ENCODE measurements around the gene MYH6. TPM values are rescaled to one million over a fixed set of nuclear protein-coding genes. Genes with fewer than 3 reads are reported as not detected.

MYH6 gene
- total RNA-seq, 1 experiment from 2014 or later, result 0.07 TPM

DNA sequence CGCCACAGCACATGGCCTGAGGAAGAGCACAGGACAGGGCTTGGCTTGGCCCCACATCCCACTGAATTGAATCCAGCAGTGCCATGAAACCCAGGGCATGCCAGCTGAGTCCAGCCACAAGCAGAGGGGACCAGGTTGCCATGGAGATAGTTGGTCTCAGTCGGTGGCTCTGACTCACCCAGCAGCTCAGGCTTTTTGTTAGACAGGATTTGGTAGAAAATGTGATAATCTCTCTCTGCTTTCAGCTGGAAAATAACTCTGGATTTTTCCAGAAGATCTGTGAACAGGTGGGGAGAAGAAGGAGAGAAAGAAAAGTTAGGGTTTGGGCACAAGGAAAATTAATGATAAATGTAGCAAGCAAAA is 22.6 kb upstream of the MYH6 start:
- no peak overlapping the region for H3K4ac ChIP-seq (ENCODE audit: low read depth, low read length)
- no peak overlapping the region for H2BK120ac ChIP-seq (ENCODE audit: low read depth, low read length, poor library complexity, severe bottlenecking)
- no peaks in the 10 kb centered on the region for H4K20me1 ChIP-seq (ENCODE audit: control insufficient read depth, insufficient read depth, insufficient read length)
- no peak overlapping the region for H2AFZ ChIP-seq (ENCODE audit: low read length)
- H3K4me2 ChIP-seq (ENCODE audit: insufficient read depth, insufficient read length, low read length), result no peak overlapping the region
- H4K8ac ChIP-seq (replicated peaks; ENCODE audit: insufficient read length, low read depth, low read length), result no peak overlapping the region
- Mint-ChIP-seq H3K4me1 (peaks cover 18 to 19% of the 10 kb centered on the region in 2 experiments), H3K9me3 (no peaks in the 10 kb centered on the region; a peak in 1 of 5 replicates), H3K27ac (0 out of 7 replicates have a peak overlapping the region, but pooled peaks of 1 of the 3 experiments have one; percentile 27), H3K36me3 (ENCODE audit: insufficient read depth in 1 of 3, low read depth in 3 of 3) (no peaks in the 10 kb centered on the region), H3K4me3 (no peak overlapping the region), H3K27me3 (ENCODE audit: low read depth) (peaks cover 56% of the 10 kb centered on the region)
- no peak for DNase-seq
- no peak overlapping the region for H2BK5ac ChIP-seq (ENCODE audit: insufficient read length, low read length)
- no peak overlapping the region for H4K91ac ChIP-seq (ENCODE audit: insufficient read length, low read depth, low read length)
- no peak overlapping the region for H4K5ac ChIP-seq (ENCODE audit: insufficient read length, low read depth, low read length)
- no peaks in the 10 kb centered on the region; the same call in 1 of the 2 replicates for H3K4me1 ChIP-seq (ENCODE audit: insufficient read depth, low read length)
- no peak overlapping the region for H2BK15ac ChIP-seq (ENCODE audit: low read depth, low read length)
- H3K79me1 ChIP-seq (ENCODE audit: insufficient read depth, low read depth, low read length, poor library complexity, severe bottlenecking), result no peaks in the 10 kb centered on the region
- no peak overlapping the region for H2AK5ac ChIP-seq (ENCODE audit: insufficient read length, low read length)
- H3K14ac ChIP-seq (ENCODE audit: insufficient read depth, low read length), result no peak overlapping the region
- TF ChIP-seq, protein P1, sequence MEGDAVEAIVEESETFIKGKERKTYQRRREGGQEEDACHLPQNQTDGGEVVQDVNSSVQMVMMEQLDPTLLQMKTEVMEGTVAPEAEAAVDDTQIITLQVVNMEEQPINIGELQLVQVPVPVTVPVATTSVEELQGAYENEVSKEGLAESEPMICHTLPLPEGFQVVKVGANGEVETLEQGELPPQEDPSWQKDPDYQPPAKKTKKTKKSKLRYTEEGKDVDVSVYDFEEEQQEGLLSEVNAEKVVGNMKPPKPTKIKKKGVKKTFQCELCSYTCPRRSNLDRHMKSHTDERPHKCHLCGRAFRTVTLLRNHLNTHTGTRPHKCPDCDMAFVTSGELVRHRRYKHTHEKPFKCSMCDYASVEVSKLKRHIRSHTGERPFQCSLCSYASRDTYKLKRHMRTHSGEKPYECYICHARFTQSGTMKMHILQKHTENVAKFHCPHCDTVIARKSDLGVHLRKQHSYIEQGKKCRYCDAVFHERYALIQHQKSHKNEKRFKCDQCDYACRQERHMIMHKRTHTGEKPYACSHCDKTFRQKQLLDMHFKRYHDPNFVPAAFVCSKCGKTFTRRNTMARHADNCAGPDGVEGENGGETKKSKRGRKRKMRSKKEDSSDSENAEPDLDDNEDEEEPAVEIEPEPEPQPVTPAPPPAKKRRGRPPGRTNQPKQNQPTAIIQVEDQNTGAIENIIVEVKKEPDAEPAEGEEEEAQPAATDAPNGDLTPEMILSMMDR (conservative IDR thresholded peaks at IDR 0.05), result no peak
- H3K18ac ChIP-seq (ENCODE audit: insufficient read length, low read depth, low read length), result no peak overlapping the region
- H3K27me3 ChIP-seq (ENCODE audit: insufficient read depth, low read length), result no peaks in the 10 kb centered on the region
- no peak overlapping the region for H2BK20ac ChIP-seq (ENCODE audit: low read depth, low read length, poor library complexity, severe bottlenecking)
- no CpG with 5 or more reads among the region's 2 CpGs for WGBS (ENCODE audit: extremely low coverage, insufficient read length, low lambda C conversion rate)
- peaks cover 2% of the 10 kb centered on the region for H3K23me2 ChIP-seq (ENCODE audit: insufficient read length, low read depth, low read length, poor library complexity, severe bottlenecking)
- H3K9me3 ChIP-seq (ENCODE audit: control insufficient read depth, low read depth, low read length), result no peaks in the 10 kb centered on the region
- no peak overlapping the region for H3K9ac ChIP-seq (ENCODE audit: extremely low read depth, insufficient read length, low read length)
- H3K23ac ChIP-seq (ENCODE audit: insufficient read length, low read depth, low read length), result no peak overlapping the region
- no peak overlapping the region for H3T11ph ChIP-seq (ENCODE audit: low read length)
- H2BK12ac ChIP-seq (ENCODE audit: insufficient read length, low read depth, low read length), result no peak overlapping the region
- H3K27ac ChIP-seq (ENCODE audit: insufficient read length, low read depth, low read length), result no peak overlapping the region
- no peaks in the 10 kb centered on the region for H3K79me2 ChIP-seq (ENCODE audit: insufficient read depth, low read length)
- no peak overlapping the region for H3K56ac ChIP-seq (ENCODE audit: insufficient read length, low read depth, low read length)
